H54 (cell line): ENCODE results near the gene FUT7.
A peak's percentile ranks its signal among the peaks of the same experiment; 100 is the strongest.
"Not testable (repeated sequence)": the region's sequence is repeated elsewhere in the genome, so short reads cannot be mapped to it uniquely, and the experiment has no call there.

ENCODE experiments used
- DNase-seq: peaks from one replicate; pipeline ENCODE4 v3.0.0; 2011; ENCODE audit warnings: low spot score, mixed read lengths; ENCODE audit not compliant: insufficient read length
- FAIRE-seq: peaks from 3 replicates; lab custom pipeline; 2011; peaks lifted over from hg19 to GRCh38; lab: Jason Lieb, UNC
- POLR2A ChIP-seq: IDR thresholded peaks from 2 replicates; pipeline ENCODE4 v1.6.1; 2011; ENCODE audit warnings: low read depth, mild to moderate bottlenecking, low read length

Gene FUT7

DNA sequence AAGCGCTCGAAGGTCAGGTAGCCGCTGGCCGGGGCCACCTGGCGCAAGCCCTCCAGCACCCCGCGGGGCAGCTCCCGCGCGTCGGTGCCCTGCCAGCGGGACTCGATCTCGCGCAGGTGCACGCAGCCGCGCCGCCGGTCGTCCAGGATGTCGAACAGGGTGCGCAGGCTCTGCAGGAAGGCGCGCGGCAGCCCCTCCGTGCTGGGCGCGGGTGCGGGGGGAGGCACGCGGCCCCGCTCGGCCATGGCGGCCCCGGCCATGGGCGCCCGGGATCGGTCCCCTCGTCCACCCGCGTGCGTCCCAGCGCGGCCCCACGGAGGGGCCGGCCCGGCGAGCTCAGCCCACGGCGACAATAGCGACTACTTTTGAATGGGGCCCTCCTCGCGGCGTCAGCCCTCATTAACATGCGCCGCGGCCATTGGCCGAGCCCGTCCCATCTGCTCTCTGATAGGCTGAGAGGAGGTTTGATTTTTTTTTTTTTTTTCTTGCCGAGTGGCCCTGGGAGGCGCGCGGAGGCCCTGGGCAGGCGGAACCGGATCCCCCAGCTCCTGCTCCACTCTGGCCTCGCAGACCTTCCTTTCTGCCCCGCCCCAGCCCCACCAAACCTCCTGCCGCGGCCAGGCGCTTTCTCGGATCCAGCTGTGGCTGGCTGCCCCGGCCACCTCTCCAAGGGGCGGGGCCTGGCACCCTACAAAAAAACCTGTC is 38.5 kb upstream of the FUT7 start, which contains the start of gene SAPCD2:
SAPCD2 (minus strand) TSS at position 357 of the 705 bp plus-strand sequence; CDS start at position 260, 97 bp downstream.
- peak; percentile 70 for FAIRE-seq
- peak; percentile 100 for DNase-seq
- peak; percentile 63 for TF ChIP-seq POLR2A

DNA sequence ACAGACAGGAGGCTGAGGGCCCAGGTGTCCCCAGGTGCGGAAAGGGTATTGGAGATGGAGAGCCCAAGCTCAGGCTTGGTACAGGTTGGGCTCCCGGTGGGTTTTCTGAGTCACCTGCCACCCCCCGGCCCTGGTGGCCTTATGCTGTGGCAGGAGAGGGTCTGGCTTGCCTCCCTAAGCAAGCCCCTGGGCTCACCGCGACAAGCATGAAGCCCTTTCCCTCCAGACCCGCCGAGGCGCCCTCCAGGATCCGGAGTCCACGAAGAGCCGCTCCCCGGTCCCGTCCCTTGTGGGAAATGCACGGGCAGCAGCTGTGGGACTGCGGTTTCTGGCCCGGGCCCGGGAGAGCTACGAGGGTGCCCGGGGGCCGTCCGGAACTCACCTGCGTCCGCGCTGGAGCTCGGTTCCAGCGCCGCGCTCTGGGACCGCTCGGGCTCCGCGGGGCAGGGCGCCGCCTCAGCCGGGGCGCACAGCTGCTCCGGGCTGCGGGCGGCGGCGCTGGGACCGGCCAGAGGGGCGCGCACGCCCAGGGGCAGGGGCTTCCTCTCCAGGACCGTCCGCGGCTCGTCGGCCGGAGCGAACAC is 37.7 kb upstream of the FUT7 start:
- no peak for DNase-seq
- FAIRE-seq: no peak

GRCh38 chr9:137068539-137069507 is 36.9 kb upstream of the FUT7 start:
- TF ChIP-seq POLR2A: no peak
- FAIRE-seq (no peak), DNase-seq (no peak)

More for the DNA sequence above, 37.7 kb upstream of the FUT7 start:
- no peak for TF ChIP-seq POLR2A

DNA sequence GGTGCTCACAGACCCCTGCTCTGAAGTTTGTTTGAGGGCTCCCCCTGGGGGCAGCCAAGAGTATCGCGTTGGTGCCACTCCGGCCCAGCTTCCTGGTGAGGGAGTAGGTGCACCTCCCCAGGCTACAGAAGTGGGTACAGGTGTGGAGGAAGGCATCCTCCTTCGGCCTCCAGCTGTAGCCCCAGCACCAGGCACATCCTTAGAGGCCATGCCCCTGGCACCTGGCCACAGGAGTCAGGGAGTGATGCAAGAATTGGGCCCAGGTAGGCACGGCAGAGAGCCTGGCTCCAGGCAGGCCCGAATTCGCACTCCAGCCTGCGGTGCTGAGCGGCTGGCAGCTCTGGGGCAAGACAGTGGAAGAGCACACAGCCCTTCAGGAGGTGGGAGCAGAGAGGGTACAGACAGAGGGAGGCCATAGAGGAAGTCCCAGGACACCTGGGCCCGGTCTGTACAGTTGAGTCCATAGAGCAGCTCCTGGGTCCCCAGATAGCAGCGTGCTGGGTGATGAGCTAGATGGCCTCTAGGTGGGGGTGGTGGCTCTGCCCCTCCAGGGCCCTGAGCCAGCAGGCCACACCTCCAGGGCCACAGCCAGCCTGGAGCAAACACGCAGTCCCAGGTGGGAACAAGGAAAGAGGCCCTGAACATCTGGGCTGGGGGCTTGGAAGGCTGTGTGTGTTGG is 36.1 kb upstream of the FUT7 start:
- FAIRE-seq: peak; percentile 64
- no peak for TF ChIP-seq POLR2A
- peak; percentile 93 for DNase-seq

GRCh38 chr9:137066096-137066861 is 34.4 kb upstream of the FUT7 start:
- DNase-seq (no peak), FAIRE-seq (no peak)
- TF ChIP-seq POLR2A: no peak

- FAIRE-seq: no peak
- no peak for DNase-seq
- TF ChIP-seq POLR2A: no peak
Observed at GRCh38 chr9:137065336-137065967, 33.6 kb upstream of the FUT7 start.

DNA sequence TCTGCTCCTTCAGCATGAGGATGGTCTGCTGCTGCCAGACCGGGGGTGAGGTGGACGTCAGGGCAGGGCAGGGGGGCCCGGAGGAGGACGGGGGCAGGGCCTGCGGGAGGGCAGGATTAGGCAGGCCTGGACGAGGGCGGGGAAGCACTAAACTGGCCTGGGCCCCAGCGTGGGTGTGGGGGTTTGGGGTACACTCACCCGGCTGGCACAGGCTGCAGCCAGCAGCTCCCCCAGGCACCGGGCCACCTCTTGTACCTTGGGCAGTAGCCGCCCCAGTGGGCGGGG is 32.9 kb upstream of the FUT7 start:
- TF ChIP-seq POLR2A: no peak
- FAIRE-seq (no peak), DNase-seq (no peak)

DNA sequence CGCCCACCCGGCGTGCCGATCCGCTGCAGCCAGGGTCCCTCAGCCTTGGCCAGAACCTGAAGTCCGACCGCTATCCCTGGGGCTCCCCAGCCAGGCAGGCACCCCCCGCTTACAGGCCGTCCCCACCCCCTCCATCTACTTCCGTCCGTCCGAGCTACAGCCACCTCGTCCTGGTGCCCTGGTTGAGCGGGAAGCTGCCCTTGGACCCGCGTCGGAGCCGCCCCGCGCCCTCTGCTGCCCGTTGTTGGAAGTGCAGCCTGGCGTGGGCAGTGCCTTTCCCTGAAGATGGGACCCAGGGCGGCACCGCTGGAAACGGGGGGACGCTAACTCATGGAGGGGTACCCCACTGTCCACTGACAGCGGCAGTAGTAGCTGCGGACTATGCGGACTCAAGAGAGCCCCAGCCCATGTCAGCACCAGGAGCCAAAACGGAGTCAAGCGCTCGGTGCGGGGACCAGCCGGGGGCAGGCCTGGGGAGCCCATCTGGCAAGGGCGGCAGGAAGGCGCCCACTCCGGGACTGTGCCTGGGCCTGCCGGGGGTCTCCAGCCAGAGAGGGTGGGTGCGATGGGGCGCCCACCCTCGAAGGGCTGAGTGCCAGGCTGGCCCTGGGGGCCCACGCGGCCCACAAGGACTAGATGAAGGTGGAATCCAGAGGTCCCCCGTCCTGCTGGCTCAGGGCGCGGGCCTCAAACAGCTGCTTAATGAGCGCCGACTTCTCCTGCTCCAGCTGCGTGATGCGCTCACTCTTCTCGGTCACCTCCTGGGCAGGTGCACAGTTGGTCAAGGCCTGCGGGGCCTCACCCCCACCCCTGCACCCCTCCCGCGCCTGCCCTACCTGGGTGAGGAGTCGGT is 32.4 kb upstream of the FUT7 start:
- DNase-seq (peak; percentile 94), FAIRE-seq (no peak)
- TF ChIP-seq POLR2A: no peak

- FAIRE-seq (no peak), DNase-seq (no peak)
- TF ChIP-seq POLR2A: no peak
Observed at GRCh38 chr9:137063311-137064026, 31.6 kb upstream of the FUT7 start.

DNA sequence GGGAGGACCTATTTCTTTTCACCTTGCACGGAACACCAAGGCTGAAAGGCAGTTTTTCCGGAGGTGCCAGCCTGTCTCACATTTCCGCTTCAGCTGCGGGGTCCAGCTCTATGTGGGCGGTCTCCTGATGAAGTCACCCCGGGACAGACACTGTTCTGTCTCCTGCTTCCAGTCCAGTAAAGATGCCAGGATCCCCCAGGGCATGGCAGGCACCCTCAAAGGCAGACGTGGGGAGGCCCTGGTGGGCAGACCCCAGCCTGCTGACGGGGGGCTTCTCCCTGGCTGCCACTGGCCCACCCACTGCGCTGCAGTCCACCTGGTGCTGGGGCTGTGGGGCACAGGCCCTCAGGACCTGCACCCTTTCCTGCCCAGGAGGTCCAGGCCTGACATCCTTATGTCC is 30.9 kb upstream of the FUT7 start:
- DNase-seq, FAIRE-seq: not testable (repeated sequence)

- no peak for DNase-seq
- no peak for FAIRE-seq
- no peak for TF ChIP-seq POLR2A
Observed at GRCh38 chr9:137062384-137062783, 30.5 kb upstream of the FUT7 start.
